Measurements from ENCODE around the gene COX8A. TPM values are rescaled to one million over a fixed set of nuclear protein-coding genes. Genes with fewer than 3 reads are reported as not detected.

The COX8A gene
- total and polyA plus RNA-seq, 10 of the 15 experiments (the other 5 are each of a cell fraction or from before 2014, with no cell fraction given): 243 to 1,476 (median 522) TPM

GRCh38 chr11:63993993-63994392, 19.6 kb downstream of the COX8A start:
- ATAC-seq (no peak), FAIRE-seq (no peak), DNase-seq (ENCODE audit: low read depth, low spot score) (no peak)
- no peak overlapping the region for H2AFZ ChIP-seq (ENCODE audit: control insufficient read depth, low read depth, low read length)
- no peak for TF ChIP-seq DPF2 (IDR thresholded peaks at IDR 0.05)
- no peak for TF ChIP-seq SREBF2 (IDR thresholded peaks at IDR 0.05; ENCODE audit: low read length)
- TF ChIP-seq PKNOX1 (IDR thresholded peaks at IDR 0.05): no peak
- TF ChIP-seq, protein P1, sequence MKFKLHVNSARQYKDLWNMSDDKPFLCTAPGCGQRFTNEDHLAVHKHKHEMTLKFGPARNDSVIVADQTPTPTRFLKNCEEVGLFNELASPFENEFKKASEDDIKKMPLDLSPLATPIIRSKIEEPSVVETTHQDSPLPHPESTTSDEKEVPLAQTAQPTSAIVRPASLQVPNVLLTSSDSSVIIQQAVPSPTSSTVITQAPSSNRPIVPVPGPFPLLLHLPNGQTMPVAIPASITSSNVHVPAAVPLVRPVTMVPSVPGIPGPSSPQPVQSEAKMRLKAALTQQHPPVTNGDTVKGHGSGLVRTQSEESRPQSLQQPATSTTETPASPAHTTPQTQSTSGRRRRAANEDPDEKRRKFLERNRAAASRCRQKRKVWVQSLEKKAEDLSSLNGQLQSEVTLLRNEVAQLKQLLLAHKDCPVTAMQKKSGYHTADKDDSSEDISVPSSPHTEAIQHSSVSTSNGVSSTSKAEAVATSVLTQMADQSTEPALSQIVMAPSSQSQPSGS (IDR thresholded peaks at IDR 0.05; ENCODE audit: low read length): no peak
- TF ChIP-seq BCL11A (IDR thresholded peaks at IDR 0.05; ENCODE audit: low read depth, low read length): no peak
- no peak for TF ChIP-seq POLR2AphosphoS2 (IDR thresholded peaks at IDR 0.05; ENCODE audit: low read depth, low read length)
- TF ChIP-seq CHD4 (IDR thresholded peaks at IDR 0.05): no peak
- no peak for TF ChIP-seq E2F4 (IDR thresholded peaks at IDR 0.05; ENCODE audit: low read depth, low read length)
- TF ChIP-seq SPI1 (IDR thresholded peaks at IDR 0.05; ENCODE audit: borderline replicate concordance, insufficient read depth, low read depth, low read length): no peak
- no peak for TF ChIP-seq HDAC6 (IDR thresholded peaks at IDR 0.05; ENCODE audit: unreplicated experiment)
- TF ChIP-seq, protein P2, sequence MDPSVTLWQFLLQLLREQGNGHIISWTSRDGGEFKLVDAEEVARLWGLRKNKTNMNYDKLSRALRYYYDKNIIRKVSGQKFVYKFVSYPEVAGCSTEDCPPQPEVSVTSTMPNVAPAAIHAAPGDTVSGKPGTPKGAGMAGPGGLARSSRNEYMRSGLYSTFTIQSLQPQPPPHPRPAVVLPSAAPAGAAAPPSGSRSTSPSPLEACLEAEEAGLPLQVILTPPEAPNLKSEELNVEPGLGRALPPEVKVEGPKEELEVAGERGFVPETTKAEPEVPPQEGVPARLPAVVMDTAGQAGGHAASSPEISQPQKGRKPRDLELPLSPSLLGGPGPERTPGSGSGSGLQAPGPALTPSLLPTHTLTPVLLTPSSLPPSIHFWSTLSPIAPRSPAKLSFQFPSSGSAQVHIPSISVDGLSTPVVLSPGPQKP (IDR thresholded peaks at IDR 0.05; ENCODE audit: low read depth, low read length): no peak
- TF ChIP-seq CTCF (IDR thresholded peaks at IDR 0.05 in 2 of 3, conservative IDR thresholded peaks at IDR 0.05 in 1 of 3; ENCODE audit: control insufficient read depth in 2 of 3, extremely low read depth in 1 of 3, insufficient read depth in 1 of 3, low read depth in 3 of 3, low read length in 3 of 3): no peak
- no peak for TF ChIP-seq POLR2AphosphoS5 (IDR thresholded peaks at IDR 0.05; ENCODE audit: low read length)
- no peak for TF ChIP-seq NR2F1 (conservative IDR thresholded peaks at IDR 0.05)
- no peaks in the 10 kb centered on the region; the same call in 1 of the 2 replicates for H3K4me1 ChIP-seq (ENCODE audit: control insufficient read depth, insufficient read depth, low read length)
- H3K27ac ChIP-seq (ENCODE audit: control insufficient read depth, insufficient read depth): no peak overlapping the region
- no peak overlapping the region for H3K4me3 ChIP-seq
- ChIA-PET CTCF (interaction anchor here (2.0 kb wide), 1 partner anchor 157 kb away, joined by 6 read pairs; no protein-coding TSS in a partner anchor), RAD21 (ENCODE audit: unreplicated experiment) (interaction anchor here (1.3 kb wide), 1 partner anchor 156 kb away, joined by 3 read pairs; no protein-coding TSS in a partner anchor), POLR2A (no interaction called here), SMC1A (ENCODE audit: uncharacterized antibody, unreplicated experiment) (interaction anchor here (0.6 kb wide), 1 partner anchor 35 kb away, joined by 3 read pairs; no protein-coding TSS in a partner anchor)
- intact Hi-C loops (cut with micrococcal nuclease; ENCODE audit: unreplicated experiment) (no loop called here), in situ Hi-C loops (cut with MboI) (no loop called here)
- H3K9me3 ChIP-seq (replicated peaks; ENCODE audit: control insufficient read depth, insufficient read depth, low read length): no peaks in the 10 kb centered on the region
- H3K36me3 ChIP-seq (ENCODE audit: control insufficient read depth in 2 of 2, insufficient read depth in 2 of 2, low read length in 1 of 2): peaks cover 14 to 33% of the 10 kb centered on the region in 2 experiments; a peak in 3 of 4 replicates
- no TSS peak for BruUV-seq (replicated peaks)
- H3K4me2 ChIP-seq (ENCODE audit: control insufficient read depth, insufficient read depth): no peak overlapping the region
- no peaks in the 10 kb centered on the region for H3K27me3 ChIP-seq (replicated peaks in 1 of 2; ENCODE audit: control insufficient read depth in 2 of 2, insufficient read depth in 2 of 2, low read length in 1 of 2)
- H3K9ac ChIP-seq (ENCODE audit: control insufficient read depth, insufficient read depth, low read length): no peak overlapping the region
- peaks cover 2% of the 10 kb centered on the region for H3K79me2 ChIP-seq (ENCODE audit: control insufficient read depth, insufficient read depth, low read length)
- no peaks in the 10 kb centered on the region for H4K20me1 ChIP-seq (ENCODE audit: control insufficient read depth, insufficient read depth)
- WGBS (ENCODE audit: insufficient coverage, insufficient replicate concordance, low lambda C conversion rate, missing lambda C conversion rate): 76% methylated on average over 5 of the region's 6 CpGs
